Tongue (tissue), 2 donors: ENCODE measurements around the gene ZNF688. TPM values are rescaled to one million over a fixed set of nuclear protein-coding genes. Genes with fewer than 3 reads are reported as not detected.

Source experiments
- DNase-seq: peaks from one replicate; pipeline ENCODE4 v3.0.0-alpha.2; 2015
- total RNA-seq: library from RNA; depleted of rRNA; stranded (reverse); fragments of >200 nt; gene quantifications from one replicate; pipeline ENCODE4 v1.2.3, GENCODE V29; 2014

The ZNF688 gene
- total RNA-seq, 1 donor from 2014 or later, result 4.5 TPM

DNA sequence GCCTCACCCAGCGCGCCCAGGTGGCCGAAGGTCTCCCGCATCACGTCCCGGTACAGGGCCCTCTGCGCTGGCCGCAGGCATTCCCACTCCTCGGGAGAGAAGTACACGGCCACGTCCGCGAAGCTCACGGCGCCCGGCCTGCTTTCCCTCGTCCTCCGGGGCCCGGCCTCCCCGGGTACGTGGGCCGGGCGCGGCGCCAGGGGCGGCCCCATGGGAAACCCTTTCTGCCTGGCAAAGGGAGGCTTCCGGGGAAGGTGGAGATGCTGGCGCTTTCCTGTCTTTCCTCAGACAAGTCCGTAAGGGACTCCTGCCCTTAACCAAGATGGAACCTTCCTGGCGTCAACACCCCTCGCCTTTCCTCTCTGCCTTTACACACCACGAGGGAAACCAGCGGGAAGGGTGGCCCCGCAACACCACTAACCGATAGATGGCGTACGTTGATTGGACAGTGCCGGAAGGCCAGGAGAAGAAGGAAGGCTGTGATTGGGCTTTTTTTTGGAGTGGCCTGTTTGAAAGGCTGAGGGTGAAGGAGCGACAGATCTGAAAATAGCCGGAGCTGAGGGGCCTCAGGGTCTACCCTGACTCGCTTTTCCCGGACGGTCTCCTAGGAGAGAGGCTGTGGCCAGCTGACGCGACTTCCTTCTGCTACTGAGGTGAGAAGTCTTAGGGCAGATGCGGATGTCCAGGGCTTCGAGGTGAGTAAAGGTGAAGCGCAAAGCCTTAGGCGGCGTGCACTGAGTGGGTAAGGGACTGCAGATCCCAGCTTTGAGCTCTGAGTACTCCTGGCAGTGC lies 14.1 kb upstream of the ZNF688 start, which contains the start of gene ZNF785:
TSS of gene ZNF785 (minus strand) at position 298 of the 792 bp plus-strand sequence. CDS start at position 212, 86 bp downstream.
- peak; percentile 99 for DNase-seq

DNA sequence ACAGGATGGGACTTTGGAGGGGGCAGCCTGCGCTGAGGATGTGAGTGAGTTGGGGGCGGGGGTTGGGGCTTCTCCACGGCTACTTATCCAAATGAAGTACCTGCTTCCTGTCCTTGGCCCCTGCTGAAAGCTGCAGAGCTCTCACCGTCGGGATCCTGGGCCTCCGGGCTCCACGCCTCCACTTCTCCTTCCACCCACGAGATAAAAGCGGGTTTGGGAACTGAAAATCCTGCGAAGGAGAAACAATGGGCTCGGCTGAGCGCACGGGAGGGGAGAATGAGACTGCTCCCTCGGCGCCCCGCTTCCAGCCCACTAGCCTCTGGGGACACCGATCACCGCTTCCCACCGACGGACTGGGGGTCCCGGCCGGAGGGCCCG lies 13.5 kb upstream of the ZNF688 start:
- DNase-seq, result no peak

DNA sequence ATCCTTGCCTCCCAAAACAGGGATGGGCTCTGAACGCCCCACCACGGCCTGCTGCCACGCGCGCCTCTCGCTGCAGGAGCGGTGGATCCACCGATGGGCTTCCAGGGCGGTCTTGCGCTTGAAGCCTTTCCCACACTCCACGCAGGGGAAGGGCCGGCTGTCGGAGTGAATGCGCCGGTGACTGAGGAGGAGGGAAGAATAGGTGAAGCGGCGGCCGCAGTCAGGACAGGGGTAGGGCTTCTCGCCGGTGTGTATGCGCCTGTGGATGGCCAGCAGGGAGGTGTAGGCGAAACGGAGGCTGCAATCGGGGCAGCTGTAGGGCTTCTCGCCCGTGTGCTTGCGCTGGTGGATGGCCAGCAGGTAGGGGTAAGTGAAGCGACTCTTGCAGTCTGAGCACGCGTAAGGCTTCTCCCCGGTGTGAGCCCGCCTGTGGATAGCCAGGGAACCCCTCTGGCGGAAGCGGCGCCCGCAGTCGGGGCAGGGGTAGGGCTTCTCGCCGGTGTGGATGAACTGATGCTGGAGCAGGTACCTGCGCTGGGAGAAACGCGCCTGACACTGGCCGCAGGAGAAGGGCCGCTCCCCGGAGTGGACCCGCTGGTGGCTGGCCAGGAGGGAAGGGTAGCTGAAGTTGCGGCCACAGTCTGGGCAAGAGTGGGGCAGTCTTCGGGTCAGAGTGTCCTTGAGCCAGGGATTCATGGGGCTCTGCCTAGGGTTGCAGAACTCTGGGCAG lies 11.3 kb upstream of the ZNF688 start:
- no peak for DNase-seq

DNA sequence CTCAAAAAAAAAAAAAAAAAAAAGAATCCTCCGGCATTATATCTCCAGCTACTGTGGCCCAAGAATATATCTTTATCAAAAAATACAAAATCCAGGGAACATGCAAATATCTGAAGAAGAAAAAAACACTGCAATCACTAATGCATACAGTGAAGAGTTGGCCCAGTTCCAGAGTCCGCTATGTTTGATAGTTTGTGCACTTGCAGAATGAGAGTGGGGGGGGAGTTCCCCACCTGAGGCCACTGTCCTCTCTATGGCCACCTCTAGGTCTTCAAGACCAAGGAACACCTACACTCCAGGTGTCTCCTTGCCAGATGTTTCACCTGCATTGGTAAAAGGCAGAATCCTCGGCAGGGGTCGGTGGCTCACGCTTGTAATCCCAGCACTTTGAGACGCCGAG lies 9.9 kb upstream of the ZNF688 start:
- no peak for DNase-seq

DNA sequence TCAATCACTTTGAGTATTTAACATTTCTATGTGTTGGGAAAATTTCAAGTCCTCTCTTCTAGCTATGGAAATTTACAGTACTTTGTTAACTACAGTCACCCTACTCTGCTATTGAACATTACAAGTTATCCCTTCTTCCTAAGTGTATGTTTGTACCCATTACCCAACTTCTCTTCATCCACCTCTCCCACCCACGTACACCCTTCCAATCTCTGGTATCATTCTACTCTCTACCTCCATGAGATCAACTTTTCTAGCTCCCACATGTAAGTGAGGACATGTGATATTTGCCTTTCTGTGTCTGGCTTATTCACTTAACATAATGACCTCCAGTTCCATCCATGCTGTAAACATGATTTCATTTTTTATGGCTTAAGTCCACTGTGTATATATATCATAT lies 3.2 kb upstream of the ZNF688 start:
- no peak for DNase-seq

DNA sequence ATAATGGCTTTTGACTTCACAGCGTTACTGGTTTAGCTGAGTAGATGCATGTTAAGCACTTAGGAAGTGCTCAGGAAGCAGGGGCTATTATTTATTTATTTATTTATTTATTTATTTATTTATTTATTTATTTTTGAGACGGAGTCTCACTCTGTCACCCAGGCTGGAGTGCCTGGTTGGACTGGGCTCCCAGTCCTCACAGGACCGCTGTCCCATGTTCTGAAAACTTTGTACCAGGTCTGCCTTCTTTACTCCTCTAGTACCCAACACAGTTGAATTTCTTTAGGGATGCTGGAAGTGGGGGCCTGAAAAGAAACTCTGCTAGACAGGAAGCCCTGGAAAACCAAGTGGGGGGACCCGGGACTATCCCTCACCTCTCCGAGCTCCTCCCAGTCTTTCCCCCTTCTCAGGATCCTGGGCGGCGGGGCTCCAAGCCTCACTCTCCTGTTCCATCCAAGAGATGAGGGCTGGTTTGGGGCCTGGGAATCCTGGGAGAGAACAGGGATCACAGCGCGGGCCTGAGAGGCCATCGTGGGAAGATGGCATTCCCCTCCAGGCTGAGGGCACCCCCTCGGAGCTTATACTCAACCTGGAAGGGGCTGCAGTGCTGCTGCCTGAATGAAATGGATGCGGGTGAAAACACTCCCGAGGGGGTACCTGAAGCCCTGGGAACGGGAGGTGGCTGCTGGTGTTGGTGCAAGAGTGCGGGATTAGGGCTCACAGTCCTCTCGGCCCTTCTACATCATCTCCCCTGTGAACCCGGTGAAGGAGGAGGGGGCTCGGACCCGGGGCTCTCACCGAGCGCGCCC lies 674 bp downstream of the ZNF688 start:
- peak; percentile 68 for DNase-seq

DNA sequence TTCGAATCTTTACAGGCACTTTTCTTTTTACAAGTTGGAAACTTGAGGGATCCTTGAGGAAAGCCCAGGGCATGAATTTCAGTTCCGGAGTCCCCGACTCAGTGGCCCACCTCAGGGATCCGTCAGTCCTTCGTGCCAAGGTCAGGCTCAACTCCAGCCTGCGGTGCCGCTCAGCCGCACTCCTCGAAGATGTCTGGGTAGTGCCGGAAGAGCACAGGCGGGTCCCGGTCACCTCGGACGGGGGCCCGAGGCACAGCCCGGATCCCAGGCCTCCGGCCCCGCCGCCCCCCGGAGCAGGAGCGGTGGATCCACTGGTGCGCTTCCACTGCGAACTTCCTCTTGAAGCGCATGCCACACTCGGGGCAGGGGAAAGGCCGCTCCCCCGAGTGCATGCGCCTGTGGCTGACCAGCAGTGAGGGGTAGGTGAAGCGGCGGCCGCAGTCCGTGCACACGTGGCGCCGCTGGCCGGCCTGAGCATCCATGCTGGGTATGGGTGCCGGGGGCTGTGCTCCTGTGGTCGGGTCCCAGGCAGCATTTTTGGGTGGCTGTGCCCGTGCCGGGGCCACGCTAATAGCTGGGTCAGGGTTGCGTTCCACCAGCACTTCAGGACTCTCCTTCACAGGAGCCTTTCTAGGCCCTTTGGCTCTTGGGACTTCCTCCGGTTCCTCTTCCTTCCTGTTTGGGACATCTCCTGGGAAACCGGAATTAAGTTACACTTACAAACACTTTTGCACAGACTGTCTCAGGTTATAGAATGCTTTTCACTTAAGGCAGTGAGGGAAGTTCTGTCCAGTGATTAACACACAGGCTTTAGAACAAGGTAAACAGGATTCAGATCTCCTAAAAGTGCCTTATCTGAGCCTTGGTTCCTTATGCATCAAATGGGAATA lies 1.5 kb downstream of the ZNF688 start:
- DNase-seq, result no peak

DNA sequence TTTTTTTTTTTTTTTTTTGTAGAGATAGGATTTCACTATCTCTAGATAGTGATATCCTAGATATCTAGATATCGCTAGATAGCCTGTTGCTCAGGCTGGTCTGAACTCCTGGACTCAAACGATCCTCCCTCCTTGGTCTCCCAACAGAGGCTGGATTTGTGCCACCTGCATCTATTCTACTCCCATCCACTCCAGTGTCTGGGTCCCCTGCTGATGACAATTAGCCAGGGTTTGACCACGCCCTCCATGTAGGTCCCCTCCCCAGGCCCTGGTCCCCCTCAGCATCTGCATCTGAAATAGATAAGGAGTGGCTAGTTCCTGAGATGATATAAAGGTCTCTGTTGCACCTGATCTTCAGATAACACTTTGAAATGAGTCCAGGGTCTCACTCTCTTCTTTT lies 2.2 kb downstream of the ZNF688 start:
- no peak for DNase-seq

DNA sequence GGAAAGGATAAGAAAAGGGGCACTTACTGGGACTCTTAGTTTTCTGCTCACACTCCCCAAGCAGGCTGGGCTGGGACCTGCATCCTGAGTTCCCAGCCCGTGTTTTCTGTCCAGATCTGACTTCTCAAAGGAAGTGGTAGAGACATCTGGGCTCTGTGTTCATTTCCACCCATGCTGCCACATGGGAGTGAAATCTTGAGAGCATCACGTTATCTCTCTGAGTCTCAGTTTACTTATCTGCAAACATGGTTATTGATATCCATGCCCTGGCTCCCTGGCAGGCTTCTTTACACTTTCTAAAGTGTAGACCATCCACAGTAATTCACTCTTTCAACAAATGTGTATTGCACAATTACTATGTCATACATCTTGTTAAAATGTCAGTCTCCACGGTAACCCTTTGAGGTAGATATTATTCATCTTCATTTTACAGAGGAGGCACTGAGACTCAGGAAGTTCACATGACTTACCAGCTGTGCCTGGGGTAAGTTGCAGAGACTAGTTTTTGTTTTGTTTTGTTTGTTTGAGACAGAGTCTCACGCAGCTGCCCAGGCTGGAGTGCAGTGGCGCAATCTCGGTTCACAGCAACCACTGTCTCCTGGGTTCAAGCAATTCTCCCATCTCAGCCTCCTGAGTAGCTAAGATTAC lies 3.4 kb downstream of the ZNF688 start:
- DNase-seq, result no peak

DNA sequence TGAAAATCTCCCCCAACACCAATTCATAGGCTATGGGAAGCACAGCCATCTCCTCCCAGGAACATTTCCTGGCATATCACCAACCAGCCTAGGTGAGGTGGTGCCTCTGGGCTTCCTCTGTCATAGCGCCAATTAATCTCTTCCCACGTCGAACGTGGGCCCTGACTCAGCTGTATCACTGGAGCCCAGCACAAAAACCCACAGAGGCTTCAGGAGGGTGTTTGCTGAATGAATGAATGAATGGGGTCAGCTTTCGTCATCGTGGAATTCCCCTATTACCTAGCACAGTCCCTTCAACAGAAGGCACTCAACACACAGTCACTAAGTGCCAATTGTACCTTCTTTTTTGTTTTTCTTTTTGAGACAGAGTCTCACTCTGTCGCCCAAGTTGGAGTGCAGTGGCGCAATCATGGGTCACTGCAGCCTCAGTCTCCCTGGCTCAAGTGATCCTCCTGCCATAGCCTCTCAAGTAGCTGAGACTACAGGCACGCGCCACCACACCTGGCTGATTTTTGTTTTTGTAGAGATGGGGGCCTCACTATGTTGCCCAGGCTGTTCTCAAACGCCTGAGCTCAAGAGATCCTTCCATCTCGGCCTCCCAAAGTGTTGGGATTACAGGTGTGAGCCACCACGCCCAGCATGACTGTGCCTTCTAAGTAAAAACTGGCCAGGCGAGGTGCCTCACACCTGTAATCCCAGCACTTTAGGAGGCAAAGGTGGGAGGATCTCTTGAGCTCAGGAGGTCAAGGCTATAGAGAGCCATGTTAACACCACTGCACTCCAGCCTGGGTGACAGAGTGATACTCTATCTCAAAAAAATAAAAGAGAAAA lies 4.1 kb downstream of the ZNF688 start:
- DNase-seq, result no peak

DNA sequence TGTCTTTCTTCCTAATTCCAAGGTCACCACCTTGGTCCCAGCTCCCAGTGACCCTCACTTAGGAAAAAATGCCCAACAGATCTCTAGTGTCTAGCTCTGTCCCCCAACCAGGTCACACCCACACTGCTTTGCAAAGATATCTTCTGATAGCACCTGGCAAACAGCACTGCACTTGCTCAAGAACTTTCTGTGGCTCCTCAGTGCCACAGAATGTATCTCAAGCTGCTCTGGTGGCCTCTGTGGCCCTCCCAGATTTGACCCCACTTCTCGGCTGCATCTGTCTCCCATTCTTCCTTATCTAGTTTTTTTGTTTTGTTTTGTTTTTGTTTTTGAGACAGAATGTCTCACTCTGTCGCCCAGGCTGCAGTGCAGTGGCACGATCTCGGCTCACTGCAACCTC lies 5.0 kb downstream of the ZNF688 start:
- no peak for DNase-seq

DNA sequence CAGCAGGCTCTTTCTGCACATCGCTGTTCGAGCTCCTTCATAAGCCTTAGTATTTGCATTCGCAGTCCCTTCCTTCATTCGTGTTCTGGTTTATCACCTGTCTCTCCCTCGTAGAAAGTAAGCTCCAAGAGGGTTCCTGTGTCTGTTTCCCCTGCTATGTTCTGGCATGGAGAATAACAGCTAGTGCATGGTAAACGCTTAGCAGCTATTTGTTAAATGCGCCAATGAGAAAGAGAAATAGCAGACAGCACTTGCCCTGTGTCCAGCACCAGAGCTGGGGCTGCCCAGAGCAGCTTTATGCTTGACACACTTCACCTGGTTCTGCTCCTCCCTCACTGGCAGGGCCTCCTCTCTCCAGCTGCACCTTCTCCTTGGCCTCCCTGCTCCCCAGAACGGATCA lies 5.5 kb downstream of the ZNF688 start:
- DNase-seq, result no peak

DNA sequence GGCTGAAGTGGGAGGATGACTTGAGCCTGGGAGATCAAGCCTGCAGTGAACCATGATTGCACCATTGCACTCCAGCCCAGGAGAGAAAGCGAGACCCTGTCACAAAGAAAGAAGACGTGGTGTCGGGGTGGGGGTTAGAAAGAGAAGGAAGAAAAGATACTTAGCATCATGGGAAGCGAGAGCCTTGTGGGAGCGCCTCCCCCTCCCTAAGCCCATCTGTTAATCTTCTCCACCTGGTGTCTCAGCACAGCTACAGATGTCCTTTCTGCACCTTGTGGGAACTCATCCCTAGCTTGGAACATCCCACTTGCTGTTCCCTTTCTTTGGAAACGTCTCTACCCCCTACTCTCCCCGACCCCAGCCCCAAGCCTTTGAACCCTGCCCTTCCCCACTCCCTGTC lies 6.0 kb downstream of the ZNF688 start:
- DNase-seq, result no peak

DNA sequence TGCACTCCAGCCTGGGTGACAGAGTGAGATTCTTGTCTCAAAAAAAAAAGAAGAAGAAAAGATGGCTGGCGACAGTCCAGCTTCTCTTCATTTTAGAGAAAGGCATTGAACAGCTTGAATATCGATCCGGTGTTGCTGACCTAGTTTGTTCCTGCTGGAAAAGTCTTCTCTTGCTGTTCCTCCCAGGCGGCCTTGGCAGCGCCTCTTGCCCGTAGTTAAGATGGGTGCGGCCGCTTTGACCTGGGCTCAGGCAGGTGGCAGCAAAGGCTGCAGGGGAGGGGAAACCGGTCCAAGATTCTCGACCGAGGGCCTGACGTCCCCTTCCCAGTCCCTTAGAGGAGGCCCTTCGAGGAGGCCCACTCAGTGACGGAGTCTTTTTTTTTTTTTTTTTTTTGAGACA lies 9.5 kb downstream of the ZNF688 start:
- DNase-seq, result no peak

DNA sequence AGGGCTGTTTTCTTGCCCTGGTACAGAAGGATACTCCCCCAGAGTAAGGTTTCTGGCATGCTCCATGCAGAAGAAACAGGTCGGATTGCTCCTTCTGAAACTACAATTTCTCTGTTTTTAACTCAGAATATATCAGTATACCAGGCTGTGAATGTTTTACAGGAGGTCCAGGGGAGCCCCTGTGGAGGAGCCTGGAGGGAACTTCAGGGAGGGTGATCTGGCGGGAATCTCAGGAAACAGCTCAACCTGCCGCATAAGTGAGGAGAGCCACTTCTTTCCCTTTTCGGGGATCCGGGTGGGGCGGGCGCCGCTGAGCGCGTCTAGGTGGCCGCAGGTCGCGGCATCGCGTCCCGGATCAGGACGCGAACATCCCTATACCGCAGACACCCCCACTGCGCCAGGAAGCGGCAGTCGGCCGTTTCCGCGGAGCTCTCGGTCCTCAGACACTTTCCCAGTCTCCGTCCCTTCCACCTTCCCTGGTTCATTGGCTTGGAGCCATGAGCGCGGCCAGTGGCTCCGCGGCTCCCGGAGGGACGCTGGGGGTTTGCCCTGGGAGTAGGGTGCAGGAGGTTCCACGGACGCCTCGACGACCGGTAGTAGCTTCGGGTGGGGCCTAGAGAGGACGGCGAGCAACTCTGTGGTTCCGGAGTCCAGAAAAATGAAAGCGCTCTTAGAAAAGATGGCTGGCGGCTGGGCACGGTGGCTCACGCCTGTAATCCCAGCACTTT lies 10.3 kb downstream of the ZNF688 start:
- DNase-seq, result no peak

DNA sequence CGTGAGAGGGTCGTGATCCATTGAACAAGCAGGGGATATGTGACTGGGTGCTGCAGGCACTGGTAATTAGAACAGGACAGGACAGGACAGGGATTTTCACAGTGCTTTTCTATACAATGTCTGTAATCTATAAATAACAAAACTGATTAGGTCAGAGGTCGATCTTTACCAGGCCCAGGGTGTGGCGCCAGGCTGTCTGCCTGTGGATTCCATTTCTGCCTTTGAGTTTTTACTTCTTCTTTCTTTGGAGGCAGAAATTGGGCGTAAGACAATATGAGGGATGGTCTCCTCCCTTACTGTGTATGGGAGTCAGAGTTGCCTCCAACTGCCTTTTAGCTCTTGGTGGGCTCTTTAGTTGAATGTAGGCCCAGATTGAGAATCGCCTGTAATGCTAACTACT lies 11.8 kb downstream of the ZNF688 start:
- no peak for DNase-seq

DNA sequence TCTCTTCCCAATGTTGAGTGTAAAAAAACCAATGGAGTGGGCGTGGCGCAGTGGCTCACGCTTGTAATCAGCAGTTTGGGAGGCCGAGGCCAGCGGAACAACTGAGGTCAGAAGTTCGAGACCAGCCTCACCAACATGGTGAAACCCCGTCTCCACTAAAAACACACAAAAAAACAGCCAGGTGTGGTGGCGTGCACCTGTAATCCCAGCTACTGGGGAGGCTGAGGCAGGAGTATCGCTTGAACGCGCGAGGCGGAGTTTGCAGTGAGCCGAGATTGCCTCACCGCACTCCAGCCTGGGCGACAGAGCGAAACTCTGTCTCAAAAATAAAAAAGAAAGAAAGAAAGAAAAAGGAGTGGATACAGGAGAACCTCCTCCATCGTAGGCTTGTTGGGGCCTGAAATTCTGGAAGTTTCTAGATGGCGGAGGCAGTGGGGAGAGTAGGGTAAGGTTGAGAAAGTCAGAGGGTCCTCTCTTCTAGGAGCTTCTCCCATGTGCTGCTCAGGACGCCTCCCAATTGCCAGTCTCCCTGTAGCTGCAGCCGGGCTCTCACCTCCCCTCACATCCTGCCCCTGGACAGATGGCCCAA lies 12.6 kb downstream of the ZNF688 start:
- no peak for DNase-seq

DNA sequence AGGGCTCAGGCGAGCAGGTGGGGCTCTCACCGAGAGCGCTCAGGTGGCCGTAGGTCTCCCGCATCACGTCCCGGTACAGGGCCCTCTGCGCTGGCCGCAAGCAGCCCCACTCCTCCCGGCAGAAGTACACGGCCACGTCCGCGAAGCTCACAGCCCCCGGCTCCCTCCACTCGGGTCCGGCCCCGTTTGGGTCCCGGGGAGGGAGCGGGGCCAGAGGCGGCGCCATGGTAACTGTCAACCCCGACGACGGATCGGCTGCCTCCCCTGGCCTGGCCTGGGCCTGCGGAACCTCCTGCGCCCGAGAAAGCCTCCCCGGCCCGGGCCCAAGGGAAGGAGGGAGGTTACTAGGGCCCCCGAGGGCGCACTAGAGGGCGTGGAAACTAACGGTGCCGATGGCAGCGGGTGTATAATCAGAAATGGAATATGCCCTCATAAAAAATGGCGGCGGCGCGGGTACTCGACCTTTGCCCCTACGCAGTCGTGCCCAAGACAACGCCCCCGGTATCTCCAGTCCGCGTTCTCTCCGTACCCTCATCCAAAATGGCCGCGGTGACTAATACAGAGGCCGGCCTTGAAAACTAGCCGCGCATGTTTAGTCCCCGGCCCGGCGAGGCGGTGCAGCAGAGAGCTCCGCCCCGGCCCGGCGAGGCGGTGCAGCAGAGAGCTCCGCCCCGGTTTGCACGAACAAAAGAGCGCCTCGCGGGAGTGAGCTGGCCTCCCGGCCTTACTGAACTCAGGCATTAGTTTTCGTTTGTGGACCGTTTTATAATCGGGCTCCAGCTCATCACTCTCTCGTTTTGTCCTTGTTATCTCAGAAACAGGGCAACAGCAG lies 13.3 kb downstream of the ZNF688 start, which contains the start of gene ZNF764:
TSS of gene ZNF764 (minus strand) at position 418 of the 832 bp plus-strand sequence. CDS start at position 226, 192 bp downstream.
- peak; percentile 99 for DNase-seq

DNA sequence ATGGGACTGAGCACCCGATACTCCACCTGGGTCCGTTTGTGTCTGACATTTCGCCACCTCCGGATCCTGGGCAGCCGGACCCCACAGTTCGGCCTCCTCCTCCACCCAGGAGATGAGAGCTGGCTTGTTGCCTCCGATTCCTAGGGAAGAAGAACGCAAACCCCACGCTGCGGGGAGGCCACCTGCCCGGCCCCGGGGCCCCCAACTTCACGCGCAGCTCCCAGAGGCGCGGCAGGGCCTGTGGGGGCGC lies 13.9 kb downstream of the ZNF688 start:
- DNase-seq, result no peak
